NCI-H1436 treated with DMSO at 0.1 percent for 48 hours (cell line): ENCODE measurements around the gene EI24.
A peak's percentile ranks its signal among the peaks of the same experiment; 100 is the strongest.
"Not testable (repeated sequence)": the region's sequence is repeated elsewhere in the genome, so short reads cannot be mapped to it uniquely, and the experiment has no call there.

Experiments
- DNase-seq: peaks from one replicate; lab custom pipeline; 2025; lab: John Stamatoyannopoulos, UW

EI24 gene

DNA sequence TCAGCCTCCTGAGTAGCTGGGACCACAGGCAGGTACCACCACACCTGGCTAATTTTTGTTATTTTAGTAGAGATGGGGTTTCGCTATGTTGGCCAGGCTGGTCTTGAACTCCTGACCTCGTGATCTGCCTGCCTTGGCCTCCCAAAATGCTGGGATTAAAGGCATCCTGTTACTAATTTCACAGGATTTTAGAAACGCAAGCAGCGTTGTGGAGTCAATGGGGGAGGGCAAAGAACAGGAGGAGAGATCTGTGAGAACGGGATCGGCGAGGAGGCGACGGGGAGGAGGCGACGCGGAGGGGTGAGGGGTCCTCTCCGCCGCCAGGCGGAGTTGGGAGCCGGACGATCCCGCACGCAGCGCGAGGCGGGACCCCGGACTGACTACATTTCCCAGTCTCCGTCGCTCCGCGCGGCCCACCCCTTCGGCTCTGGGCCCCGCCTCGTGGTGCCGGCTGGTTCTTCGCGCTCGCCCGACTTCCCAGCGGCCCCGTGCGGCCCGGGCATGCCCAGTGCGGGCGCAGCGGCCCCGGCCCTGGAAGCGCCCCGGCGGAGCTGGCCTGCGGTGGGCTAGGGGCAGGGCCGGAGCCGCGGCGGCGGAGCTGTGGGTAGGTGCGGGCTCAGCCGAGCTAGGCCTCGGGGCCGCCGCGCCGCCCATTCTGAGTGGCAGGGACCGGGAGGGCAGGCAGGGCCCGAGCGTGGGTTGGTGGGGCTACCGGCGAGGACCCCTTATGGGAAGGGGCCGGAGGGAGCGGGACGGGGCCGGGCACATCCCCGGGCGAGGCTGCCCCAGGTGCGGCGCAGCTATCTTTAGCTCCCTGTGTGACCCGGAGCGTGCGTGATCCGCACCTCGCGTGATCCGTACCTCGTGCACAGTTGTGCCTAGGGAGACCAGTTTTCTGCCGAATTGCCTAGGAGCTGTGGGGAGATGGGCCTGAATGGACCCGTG is at the start of gene EI24:
EI24 (plus strand) TSS at position 508 of the 945 bp plus-strand sequence. CDS start 3,051 bp downstream, outside the sequence.
- DNase-seq, result peak; percentile 58

DNA sequence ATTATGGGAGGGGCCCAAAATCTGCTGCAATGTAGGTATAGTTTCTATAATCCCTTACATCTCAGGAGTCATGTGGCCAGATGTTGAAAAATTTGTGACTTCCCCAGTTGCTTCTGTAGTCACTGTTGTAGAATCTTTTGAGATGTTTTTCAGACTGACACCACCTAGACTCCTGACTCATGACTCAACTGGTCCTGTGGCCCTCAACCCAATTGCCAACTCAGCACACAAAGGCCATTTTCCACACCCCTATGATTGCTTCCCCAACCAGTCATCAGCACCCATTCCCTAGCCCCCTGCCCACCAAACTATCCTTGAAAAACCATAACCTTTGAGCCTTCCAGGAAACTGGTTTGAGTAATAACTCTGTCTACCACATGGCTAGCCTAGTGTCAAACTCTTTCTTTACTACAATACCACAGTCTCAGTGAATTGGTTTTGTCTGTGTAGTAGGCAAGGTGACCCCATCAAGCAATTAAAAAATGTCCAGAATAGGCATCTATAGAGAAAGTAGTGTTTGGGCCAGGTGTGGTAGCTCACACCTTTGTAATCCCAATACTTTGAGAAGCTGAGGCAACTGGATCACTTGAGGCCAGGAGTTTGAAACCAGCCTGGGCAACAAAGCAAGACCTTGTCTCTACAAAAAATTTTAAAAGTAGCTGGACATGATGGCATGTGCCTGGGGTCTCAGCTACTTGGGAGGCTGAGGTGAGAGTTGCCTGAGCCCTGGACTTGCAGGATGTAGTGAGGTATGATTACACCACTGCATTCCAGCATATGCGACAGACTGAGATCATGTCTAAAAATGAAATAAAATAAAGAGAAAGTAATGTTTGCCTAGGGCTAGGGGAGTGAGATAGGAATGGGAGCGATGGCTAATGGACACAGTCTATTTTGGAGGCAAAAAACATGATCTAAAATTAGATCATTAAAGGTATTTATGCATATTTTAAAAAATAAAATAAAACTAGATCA is 49.1 kb upstream of the EI24 start:
- DNase-seq, result no peak

DNA sequence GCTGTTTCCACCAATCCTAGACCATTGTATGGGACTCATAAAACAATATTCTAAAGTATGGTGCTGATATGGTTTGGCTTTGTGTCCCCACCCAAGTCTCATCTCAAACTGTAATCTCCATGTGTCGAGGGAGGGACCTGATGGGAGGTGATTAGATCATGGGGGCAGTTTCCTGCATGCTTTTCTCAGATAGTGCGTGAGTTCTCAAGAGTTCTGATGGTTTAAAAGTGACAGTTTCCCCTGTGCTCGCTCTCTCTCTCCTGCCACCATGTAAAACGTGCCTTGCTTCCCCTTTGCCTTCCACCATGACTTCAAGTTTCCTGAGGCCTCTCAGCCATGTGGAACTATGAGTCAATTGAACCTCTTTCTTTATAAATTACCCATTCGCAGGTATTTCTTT is 44.0 kb upstream of the EI24 start:
- DNase-seq, result no peak

- no peak for DNase-seq
These were observed 36.6 kb upstream of the EI24 start for GRCh38 chr11:125532668-125533067.

- no peak for DNase-seq
These were observed 33.7 kb upstream of the EI24 start for GRCh38 chr11:125535585-125535984.

GRCh38 chr11:125536834-125537233 is 32.4 kb upstream of the EI24 start:
- DNase-seq, result not testable (repeated sequence)

- no peak for DNase-seq
These were observed 26.6 kb upstream of the EI24 start for GRCh38 chr11:125542709-125543108.

- DNase-seq, result no peak
These were observed 18.5 kb upstream of the EI24 start for GRCh38 chr11:125550780-125551179.

DNA sequence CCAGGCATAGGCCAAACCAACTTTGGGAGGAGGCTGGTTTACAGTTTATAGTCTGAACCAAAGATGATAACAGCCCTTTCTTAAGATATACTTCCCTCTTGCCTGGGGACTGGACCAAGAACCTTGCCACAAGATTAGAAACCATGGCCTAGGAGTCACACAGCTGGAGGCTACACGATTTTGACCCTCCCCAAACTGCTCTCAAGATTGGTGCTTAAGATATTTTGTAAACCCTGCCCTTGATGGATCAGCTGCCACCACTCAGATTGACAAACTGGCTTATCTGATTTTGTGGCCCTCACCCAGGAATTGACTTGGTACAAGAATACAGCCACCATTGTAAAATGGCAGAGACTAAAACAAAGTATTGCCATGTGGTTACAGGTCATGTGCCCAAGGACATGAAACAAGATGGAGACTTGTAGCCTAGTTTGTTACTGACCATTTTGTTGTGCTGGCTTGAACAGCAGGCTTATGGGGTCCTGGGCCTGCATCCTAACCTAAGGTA is 17.4 kb upstream of the EI24 start:
- DNase-seq, result no peak

- no peak for DNase-seq
These were observed 16.4 kb upstream of the EI24 start for GRCh38 chr11:125552927-125553326.

GRCh38 chr11:125553357-125553756 is 15.9 kb upstream of the EI24 start:
- no peak for DNase-seq

DNA sequence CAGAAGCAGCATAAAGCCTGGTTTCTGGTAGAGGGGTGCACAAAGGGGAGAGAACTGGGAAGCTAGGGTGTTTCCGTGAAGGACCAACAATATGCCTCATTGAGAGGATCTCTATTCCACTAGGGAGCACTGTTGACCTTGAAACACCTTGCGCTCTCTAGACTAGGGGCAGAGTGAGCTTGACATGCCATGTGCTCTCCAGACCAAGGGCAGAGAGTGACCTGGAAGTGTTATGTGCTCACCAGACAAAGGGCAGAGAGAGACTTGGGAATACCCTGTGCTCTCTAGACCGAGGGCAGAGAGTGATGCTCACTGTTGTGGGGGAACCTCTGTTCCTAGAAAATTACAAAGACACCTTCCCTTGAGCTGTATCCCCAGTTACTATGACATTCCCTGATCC is 15.2 kb upstream of the EI24 start:
- no peak for DNase-seq

GRCh38 chr11:125559888-125560287 is 9.4 kb upstream of the EI24 start:
- DNase-seq, result no peak

- DNase-seq, result no peak
These were observed 7.4 kb upstream of the EI24 start for GRCh38 chr11:125561924-125562323.

- DNase-seq, result no peak
These were observed 6.8 kb upstream of the EI24 start for GRCh38 chr11:125562430-125562829.

DNA sequence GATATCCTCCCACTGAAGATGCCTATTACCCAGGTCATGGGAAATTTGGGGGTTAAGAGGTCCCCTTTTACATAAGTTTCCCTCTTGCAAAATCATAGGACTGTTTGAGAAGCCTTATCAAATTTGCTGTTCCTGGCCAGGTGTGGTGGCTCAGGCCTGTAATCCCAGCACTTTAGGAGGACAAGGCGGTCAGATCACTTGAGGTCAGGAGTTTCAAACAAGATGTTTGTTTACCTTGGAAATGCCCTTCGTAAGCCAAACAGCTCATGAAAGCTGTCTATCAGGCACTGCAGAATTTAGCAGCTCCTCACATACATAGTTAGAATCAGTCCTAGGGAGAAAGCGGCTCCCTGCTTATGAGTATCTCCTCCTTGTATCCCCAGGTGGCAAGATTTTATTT is 4.9 kb upstream of the EI24 start:
- no peak for DNase-seq

DNA sequence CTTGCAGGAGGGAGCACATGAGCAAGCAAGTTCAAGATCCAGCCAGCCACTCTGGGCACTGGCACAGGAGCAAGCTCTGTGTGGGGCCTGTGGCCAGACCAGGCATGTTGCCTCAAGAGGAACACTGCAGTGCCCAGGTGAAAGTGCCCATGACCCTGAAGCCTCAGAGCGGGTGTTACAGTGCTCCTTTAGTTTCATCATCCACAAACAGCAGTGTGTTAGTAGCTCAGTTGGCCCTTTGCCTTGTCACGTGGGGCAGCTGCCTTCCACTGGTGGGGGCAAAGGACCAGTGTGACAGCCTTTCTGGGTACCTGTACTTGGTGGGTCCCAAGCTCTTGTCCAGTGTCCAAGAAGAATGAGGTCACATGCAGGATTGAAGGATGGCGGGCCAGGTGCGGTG is 3.0 kb upstream of the EI24 start:
- no peak for DNase-seq

GRCh38 chr11:125569915-125570621 is 791 bp downstream of the EI24 start:
- DNase-seq, result no peak

DNA sequence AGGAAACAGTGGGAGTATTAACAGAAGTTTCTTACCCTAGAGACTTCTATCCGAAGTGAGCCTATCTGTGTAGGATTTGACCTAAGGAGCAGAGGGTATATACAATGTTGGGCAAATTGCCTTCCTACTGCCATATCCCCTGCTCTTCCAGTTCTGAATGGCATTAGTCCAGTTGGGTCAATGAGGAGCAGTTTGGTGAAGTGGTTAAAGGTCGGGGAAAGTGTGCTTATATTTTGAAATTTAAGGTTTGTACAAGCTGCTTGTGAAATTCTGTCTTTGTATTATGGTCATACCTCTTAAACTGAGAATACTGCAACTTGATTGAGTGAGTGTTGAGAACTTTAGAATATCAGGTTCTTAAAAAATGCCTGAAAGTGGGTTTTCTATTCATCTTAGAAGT is 1.7 kb downstream of the EI24 start:
- DNase-seq, result no peak

DNA sequence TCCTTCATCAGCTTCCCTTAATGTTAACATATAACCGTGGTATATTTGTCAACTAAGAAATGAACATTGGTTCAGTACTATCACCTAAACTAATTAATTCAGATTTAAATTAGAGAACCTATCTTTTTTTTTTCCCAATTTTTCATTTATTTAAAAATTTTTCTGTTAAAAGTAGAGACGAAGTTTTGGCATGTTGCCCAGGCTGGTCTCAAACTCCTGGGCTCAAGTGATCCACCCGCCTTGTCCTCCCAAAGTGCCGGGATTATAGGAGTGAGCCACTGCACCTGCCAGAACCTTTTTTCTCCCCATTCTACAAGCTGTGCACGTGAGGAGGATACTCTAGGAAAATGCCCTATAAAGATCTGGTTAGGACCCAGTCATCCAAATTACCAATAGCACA is 3.6 kb downstream of the EI24 start:
- no peak for DNase-seq

- not testable (repeated sequence) for DNase-seq
These were observed 7.9 kb downstream of the EI24 start for GRCh38 chr11:125577181-125577580.

- no peak for DNase-seq
These were observed 9.5 kb downstream of the EI24 start for GRCh38 chr11:125578783-125579182.
